Measurements from ENCODE around the gene ANKLE2. TPM values are rescaled to one million over a fixed set of nuclear protein-coding genes. Genes with fewer than 3 reads are reported as not detected.

The ANKLE2 gene
- polyA plus RNA-seq, 1 donor (not counting 4 experiments of a cell fraction or from before 2014, with no cell fraction given), result 109 TPM

DNA sequence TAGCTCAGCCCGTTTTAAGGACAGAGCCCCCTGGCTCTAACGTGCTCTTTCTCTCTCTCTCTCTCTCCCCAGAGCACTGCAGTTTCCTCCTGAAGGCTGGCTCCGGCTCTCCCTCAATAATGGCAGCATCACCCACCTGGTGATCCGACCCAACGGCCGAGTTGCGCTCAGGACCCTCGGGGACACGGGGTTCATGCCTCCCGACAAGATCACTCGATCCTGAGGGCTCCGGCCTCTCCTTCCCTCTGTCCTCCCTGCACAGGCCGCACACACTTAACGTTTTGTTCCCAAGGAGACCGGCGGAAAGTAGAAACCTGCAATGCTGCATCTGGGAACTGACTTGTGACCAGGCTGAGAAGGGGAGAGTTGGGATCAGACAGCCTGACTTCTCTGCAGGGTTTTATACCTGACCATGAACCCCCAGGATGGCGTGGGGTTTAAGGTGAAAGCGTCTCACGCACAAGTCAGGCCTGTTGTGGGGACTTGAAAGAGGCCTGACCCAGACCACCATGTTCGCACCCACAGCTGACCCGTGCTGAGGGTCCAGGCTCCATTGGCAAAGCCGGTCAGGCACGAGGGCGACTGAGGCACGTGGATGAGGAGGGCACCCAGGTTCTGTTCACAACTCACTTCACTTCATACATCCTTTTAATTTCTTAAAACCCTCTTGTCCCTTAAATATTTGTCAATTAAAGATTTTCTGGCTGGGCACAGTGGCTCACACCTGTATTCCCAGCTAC is 40.9 kb downstream of the ANKLE2 start:
- Histone ChIP-seq H3K79me2 (ENCODE audit: control insufficient read depth, insufficient read depth, low read length) (peaks cover 37% of the 10 kb centered on the region), H3K36me3 (ENCODE audit: control insufficient read depth in 2 of 2, extremely low read depth in 1 of 2, insufficient read depth in 2 of 2, low read length in 2 of 2) (peaks cover 31 to 52% of the 10 kb centered on the region in 2 experiments), H3K4me2 (ENCODE audit: control insufficient read depth, extremely low read depth, insufficient read depth, low read depth, low read length) (no peak overlapping the region), H3K9ac (ENCODE audit: control insufficient read depth, extremely low read depth, insufficient read depth, low read length) (no peak overlapping the region), H3K4me1 (ENCODE audit: control insufficient read depth, extremely low read depth, insufficient read depth, low read length) (no peaks in the 10 kb centered on the region), H3K27ac (ENCODE audit: control insufficient read depth, insufficient read depth, low read length) (no peak overlapping the region), H4K20me1 (ENCODE audit: control insufficient read depth, extremely low read depth, insufficient read depth, low read length) (peaks cover 12% of the 10 kb centered on the region), H2AFZ (ENCODE audit: control insufficient read depth, low read length) (no peak overlapping the region), H3K27me3 (ENCODE audit: control insufficient read depth, extremely low read depth, insufficient read depth, low read length) (no peaks in the 10 kb centered on the region), H3K4me3 (ENCODE audit: control insufficient read depth in 2 of 3, extremely low read depth in 1 of 3, insufficient read depth in 2 of 3, low read depth in 1 of 3, low read length in 3 of 3) (no peak overlapping the region), H3K9me3 (ENCODE audit: control insufficient read depth, low read depth, low read length) (no peaks in the 10 kb centered on the region), H3K9me1 (ENCODE audit: control insufficient read depth, extremely low read depth, insufficient read depth, low read length) (no peaks in the 10 kb centered on the region)
- dilution Hi-C loops (cut with MboI; ENCODE audit: extremely low pct_ligation_motif_present, low sequenced_read_pairs), result no loop called here
- FAIRE-seq (no peak), DNase-seq (ENCODE audit: low read depth, low spot score) (no peak)
- TF ChIP-seq EZH2 (IDR thresholded peaks at IDR 0.05; ENCODE audit: low read length), result no peak
- TF ChIP-seq, protein P1, sequence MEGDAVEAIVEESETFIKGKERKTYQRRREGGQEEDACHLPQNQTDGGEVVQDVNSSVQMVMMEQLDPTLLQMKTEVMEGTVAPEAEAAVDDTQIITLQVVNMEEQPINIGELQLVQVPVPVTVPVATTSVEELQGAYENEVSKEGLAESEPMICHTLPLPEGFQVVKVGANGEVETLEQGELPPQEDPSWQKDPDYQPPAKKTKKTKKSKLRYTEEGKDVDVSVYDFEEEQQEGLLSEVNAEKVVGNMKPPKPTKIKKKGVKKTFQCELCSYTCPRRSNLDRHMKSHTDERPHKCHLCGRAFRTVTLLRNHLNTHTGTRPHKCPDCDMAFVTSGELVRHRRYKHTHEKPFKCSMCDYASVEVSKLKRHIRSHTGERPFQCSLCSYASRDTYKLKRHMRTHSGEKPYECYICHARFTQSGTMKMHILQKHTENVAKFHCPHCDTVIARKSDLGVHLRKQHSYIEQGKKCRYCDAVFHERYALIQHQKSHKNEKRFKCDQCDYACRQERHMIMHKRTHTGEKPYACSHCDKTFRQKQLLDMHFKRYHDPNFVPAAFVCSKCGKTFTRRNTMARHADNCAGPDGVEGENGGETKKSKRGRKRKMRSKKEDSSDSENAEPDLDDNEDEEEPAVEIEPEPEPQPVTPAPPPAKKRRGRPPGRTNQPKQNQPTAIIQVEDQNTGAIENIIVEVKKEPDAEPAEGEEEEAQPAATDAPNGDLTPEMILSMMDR (optimal IDR thresholded peaks at IDR 0.05 in 1 of 3, IDR thresholded peaks at IDR 0.05 in 1 of 3, conservative IDR thresholded peaks at IDR 0.05 in 1 of 3; ENCODE audit: extremely low read depth in 1 of 3, insufficient read depth in 2 of 3, low read length in 3 of 3), result no peak

DNA sequence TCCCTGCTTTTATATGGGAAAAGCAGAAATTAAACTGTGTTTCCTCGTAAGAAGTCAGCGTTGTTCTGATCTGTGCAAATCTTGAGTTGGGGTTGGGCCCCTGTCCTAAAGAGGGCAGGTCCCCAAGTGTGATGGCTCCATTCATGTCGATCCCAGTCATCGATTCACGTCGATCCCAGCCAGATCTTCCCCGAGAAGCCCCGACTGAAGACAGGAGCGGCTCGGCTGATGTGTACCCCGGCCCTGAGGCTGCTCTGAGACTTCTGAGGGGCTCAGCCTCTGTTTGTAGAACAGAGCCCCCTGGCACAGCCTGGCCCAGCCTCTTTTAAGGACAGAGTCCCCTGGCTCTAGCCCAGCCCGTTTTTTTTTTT is 41.7 kb downstream of the ANKLE2 start:
- H3K27ac ChIP-seq (ENCODE audit: control insufficient read depth, insufficient read depth, low read length), result no peak overlapping the region
- peaks cover 12% of the 10 kb centered on the region for H4K20me1 ChIP-seq (ENCODE audit: control insufficient read depth, extremely low read depth, insufficient read depth, low read length)
- FAIRE-seq, result no peak
- no peaks in the 10 kb centered on the region for H3K9me3 ChIP-seq (ENCODE audit: control insufficient read depth, low read depth, low read length)
- TF ChIP-seq, protein P1 (optimal IDR thresholded peaks at IDR 0.05 in 1 of 3, IDR thresholded peaks at IDR 0.05 in 1 of 3, conservative IDR thresholded peaks at IDR 0.05 in 1 of 3; ENCODE audit: extremely low read depth in 1 of 3, insufficient read depth in 2 of 3, low read length in 3 of 3), result no peak
- no peak for TF ChIP-seq EZH2 (IDR thresholded peaks at IDR 0.05; ENCODE audit: low read length)
- H3K27me3 ChIP-seq (ENCODE audit: control insufficient read depth, extremely low read depth, insufficient read depth, low read length), result no peaks in the 10 kb centered on the region
- H3K4me1 ChIP-seq (ENCODE audit: control insufficient read depth, extremely low read depth, insufficient read depth, low read length), result no peaks in the 10 kb centered on the region
- dilution Hi-C loops (cut with MboI; ENCODE audit: extremely low pct_ligation_motif_present, low sequenced_read_pairs), result no loop called here
- DNase-seq (ENCODE audit: low read depth, low spot score), result no peak
- no peak overlapping the region for H3K9ac ChIP-seq (ENCODE audit: control insufficient read depth, extremely low read depth, insufficient read depth, low read length)
- no peaks in the 10 kb centered on the region for H3K9me1 ChIP-seq (ENCODE audit: control insufficient read depth, extremely low read depth, insufficient read depth, low read length)
- H3K4me3 ChIP-seq (ENCODE audit: control insufficient read depth in 2 of 3, extremely low read depth in 1 of 3, insufficient read depth in 2 of 3, low read depth in 1 of 3, low read length in 3 of 3), result no peak overlapping the region
- peaks cover 35% of the 10 kb centered on the region for H3K79me2 ChIP-seq (ENCODE audit: control insufficient read depth, insufficient read depth, low read length)
- H2AFZ ChIP-seq (ENCODE audit: control insufficient read depth, low read length), result no peak overlapping the region
- H3K4me2 ChIP-seq (ENCODE audit: control insufficient read depth, extremely low read depth, insufficient read depth, low read depth, low read length), result no peak overlapping the region
- H3K36me3 ChIP-seq (ENCODE audit: control insufficient read depth in 2 of 2, extremely low read depth in 1 of 2, insufficient read depth in 2 of 2, low read length in 2 of 2), result peaks cover 24 to 49% of the 10 kb centered on the region in 2 experiments

Measured in keratinocyte (primary cell).